Fibroblast of pulmonary artery (primary cell): ENCODE data around the gene WDFY3.

Source experiments
- DNase-seq: peaks from one replicate; pipeline ENCODE4 v3.0.0-alpha.2; 2010; ENCODE audit warnings: low read depth
- H3K4me3 ChIP-seq: replicated peaks from 2 replicates; pipeline ENCODE4 v1.5.1; 2011; ENCODE audit warnings: low read depth, mild to moderate bottlenecking, control low read depth, low read length, moderate library complexity
- CTCF ChIP-seq: IDR thresholded peaks from 2 replicates; pipeline ENCODE4 v1.5.1; 2011; ENCODE audit warnings: mild to moderate bottlenecking, control low read depth, low read length, inconsistent platforms; ENCODE audit errors: missing control alignments

Gene WDFY3

GRCh38 chr4:84937381-84937977 is 29.0 kb downstream of the WDFY3 start:
- no peak overlapping the region for H3K4me3 ChIP-seq
- DNase-seq, result peak; percentile 14
- no peak for TF ChIP-seq CTCF

GRCh38 chr4:84936123-84936522 is 30.4 kb downstream of the WDFY3 start:
- TF ChIP-seq CTCF, result no peak
- no peak overlapping the region for H3K4me3 ChIP-seq
- DNase-seq, result no peak

DNA sequence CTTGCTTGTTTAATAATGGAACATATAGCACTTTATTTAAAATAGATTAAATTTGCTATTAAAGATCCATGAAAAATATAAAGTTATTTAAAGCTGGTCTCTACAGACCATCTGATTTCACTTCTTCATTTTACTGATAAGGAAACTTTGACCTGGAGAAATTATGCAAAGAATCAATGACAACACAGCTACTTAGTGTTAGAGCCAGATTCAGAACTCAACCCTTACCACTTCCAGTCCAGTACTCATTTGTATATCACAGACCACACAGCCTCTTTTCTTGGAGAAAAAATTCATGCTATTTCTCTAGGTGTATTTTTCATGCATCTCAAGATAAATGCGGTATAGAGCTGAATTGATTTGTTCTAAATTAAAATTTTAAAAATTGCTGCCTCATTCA is 34.0 kb downstream of the WDFY3 start:
- H3K4me3 ChIP-seq, result no peak overlapping the region
- no peak for TF ChIP-seq CTCF
- no peak for DNase-seq

GRCh38 chr4:84931961-84932360 is 34.5 kb downstream of the WDFY3 start:
- H3K4me3 ChIP-seq, result no peak overlapping the region
- TF ChIP-seq CTCF, result no peak
- no peak for DNase-seq

DNA sequence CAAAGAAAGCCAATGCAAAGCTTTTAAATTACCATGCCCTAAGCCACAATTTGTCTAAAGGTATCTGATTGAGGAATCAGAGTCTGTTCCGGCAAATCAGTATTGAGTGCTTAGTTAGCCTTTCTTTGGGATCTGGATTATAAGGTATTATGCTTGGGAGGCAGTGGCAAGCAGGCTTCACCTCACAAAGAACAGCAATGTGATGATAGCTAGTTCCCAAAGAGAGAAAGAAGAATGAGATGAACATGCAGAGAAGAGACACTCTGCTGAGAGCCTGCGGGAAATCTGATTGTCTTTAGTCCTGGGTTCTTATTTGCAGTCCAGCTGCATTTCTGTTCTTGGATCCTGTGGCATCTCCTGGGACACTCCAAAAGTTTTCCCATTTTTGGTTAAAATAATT is 35.2 kb downstream of the WDFY3 start:
- TF ChIP-seq CTCF, result no peak
- H3K4me3 ChIP-seq, result no peak overlapping the region
- DNase-seq, result no peak

DNA sequence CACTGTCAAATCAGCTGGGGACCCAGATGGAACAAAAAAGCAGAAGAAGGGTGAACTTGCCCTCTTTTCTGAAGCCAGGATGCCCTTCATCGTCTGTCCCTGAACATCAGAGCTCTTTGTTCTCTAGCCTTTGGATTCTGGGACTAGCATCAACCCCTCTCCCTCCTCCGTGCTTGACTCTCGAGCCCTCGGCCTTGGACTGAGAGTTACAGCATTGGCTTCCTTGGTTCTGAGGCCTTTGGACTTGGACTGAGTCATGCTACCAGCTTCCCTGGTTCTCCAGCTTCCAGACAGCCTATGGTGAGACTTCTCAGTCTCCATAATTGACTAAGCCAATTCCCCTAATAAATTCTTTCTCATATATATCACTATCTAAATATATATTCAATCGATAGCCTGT is 38.4 kb downstream of the WDFY3 start:
- H3K4me3 ChIP-seq, result no peak overlapping the region
- DNase-seq, result no peak
- no peak for TF ChIP-seq CTCF

GRCh38 chr4:84927428-84927827 is 39.1 kb downstream of the WDFY3 start:
- no peak for TF ChIP-seq CTCF
- DNase-seq, result no peak
- H3K4me3 ChIP-seq, result no peak overlapping the region
